NK-92 (cell line): ENCODE measurements around the gene OR10AD1.
"Not testable (repeated sequence)": the region's sequence is repeated elsewhere in the genome, so short reads cannot be mapped to it uniquely, and the experiment has no call there.

Experiments
- DNase-seq: peaks from one replicate; lab custom pipeline; 2025; ENCODE audit not compliant: unreplicated experiment; lab: John Stamatoyannopoulos, UW

OR10AD1 gene

DNA sequence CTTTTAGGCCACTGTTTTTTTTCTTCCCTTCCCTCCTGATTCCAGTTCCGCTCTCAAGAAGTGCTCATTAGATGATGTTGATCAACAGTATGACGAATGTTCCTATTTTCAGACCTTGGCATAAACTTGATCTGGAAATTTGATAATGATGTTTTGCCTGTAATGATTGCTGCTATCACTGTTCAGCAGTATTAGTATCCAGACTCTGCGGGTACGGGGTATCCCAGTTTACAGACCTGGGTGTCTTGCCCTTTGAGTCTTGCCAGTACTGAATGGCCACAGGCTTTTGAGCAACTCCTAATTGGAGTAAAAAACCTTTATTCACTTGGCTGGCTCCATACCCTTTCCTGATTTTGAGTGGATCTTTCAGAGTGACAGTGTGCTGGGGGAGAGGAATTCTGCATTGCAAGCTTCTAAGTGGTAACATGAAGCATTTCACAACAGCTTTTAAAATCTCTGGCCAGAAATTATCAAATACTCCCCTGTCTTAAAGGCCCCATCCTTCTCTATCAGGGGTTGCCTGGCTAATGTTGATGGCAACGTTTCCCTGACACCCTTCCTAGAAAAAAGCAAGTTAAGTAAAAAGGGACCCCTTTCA, 39.8 kb downstream of the OR10AD1 start:
- DNase-seq = no peak

DNA sequence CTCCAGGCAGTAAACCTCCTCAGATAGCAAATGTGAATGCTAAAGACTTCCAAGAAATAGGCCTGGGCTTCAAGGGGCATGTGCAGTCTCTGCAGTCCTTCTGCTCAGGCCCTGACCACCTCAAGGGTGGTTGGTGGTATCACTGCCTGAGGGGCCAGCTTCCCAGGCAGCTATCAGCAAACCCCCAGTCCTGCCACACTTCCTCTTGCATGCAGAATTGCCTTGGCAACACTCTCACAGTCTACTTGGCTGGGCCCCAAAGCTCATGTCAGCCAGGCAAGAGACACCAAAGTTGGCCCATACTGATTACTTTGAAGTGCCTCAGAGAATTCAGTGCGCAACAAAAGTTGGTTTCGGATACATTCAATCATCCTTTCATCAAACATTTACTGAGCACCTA, 42.3 kb downstream of the OR10AD1 start:
- no peak for DNase-seq

DNA sequence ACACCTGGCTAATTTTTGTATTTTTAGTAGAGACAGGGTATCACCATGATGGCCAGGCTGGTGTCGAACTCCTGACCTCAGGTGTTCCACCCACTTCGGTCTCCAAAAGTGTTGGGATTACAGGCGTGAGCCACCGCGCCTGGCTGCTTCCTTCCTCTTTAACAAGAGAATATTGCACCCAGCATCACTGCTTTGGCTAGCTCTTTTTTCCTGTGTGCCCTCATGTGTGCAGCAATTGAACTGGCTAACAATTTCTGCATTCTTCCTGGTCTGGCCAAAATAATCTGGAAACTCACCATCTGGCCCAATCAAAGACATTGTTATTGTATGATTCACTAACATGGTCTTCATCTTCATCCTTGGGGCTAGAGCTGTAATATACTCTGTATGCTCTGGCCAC, 43.0 kb downstream of the OR10AD1 start:
- DNase-seq = no peak

GRCh38 chr12:48157889-48158370, 45.2 kb downstream of the OR10AD1 start:
- DNase-seq = no peak

- peak; percentile 85 for DNase-seq
Observed at GRCh38 chr12:48157018-48157888, 45.8 kb downstream of the OR10AD1 start, which contains the start of gene ASB8. ASB8 (minus strand) TSS chr12:48157515; CDS start chr12:48153496, 4,019 bp downstream.

DNA sequence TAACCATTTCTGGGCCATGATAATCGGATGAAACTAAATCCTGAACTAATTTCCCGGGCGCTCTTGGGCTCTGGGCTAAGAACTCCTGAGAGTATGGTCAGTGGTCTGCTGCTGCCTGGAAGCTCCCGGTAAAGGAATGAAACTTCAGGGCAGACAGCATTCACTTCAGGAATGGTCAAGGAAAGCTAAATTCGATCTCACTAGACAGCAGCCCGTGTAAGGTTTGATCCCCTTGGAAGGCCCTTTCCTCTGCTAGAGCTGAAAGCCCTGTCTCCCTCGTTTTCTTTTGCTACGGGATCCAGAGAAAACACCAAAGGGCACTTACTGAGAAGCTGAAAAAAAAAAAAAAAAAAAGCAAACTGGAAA, 46.5 kb downstream of the OR10AD1 start:
- DNase-seq = no peak

GRCh38 chr12:48155786-48156185, 47.3 kb downstream of the OR10AD1 start:
- DNase-seq = not testable (repeated sequence)
